Astrocyte (in vitro differentiated cells and primary cell): ENCODE results near the gene MS4A18. TPM values are rescaled to one million over a fixed set of nuclear protein-coding genes. Genes with fewer than 3 reads are reported as not detected.

Experiments
- DNase-seq: peaks from one replicate; pipeline ENCODE4 v3.0.0-alpha.2; 2010; ENCODE audit warnings: low read depth
- FAIRE-seq: peaks from 2 replicates; lab custom pipeline; 2011; peaks lifted over from hg19 to GRCh38; lab: Jason Lieb, UNC
- H2AFZ ChIP-seq: 2 replicates; pipeline ENCODE4 v1.6.0; 2012; ENCODE audit warnings: low read depth, low read length, inconsistent platforms
- H3K27ac ChIP-seq: 2 replicates; pipeline ENCODE4 v1.5.1; 2011; ENCODE audit warnings: low read depth, low read length, inconsistent platforms
- H3K27me3 ChIP-seq: 2 replicates; pipeline ENCODE4 v1.6.0; 2011; ENCODE audit warnings: low read length, inconsistent platforms; ENCODE audit not compliant: insufficient read depth
- H3K36me3 ChIP-seq: 2 replicates; pipeline ENCODE4 v1.5.1; 2011; ENCODE audit warnings: low read length, inconsistent platforms; ENCODE audit not compliant: insufficient read depth
- H3K4me1 ChIP-seq: 2 replicates; pipeline ENCODE4 v1.5.1; 2011; ENCODE audit warnings: low read length, inconsistent platforms; ENCODE audit not compliant: insufficient read depth
- H3K4me2 ChIP-seq: 2 replicates; pipeline ENCODE4 v1.6.0; 2012; ENCODE audit warnings: low read length, inconsistent platforms
- H3K4me3 ChIP-seq: 2 replicates; pipeline ENCODE4 v1.5.1; 2011; ENCODE audit warnings: low read depth, mild to moderate bottlenecking, low read length, inconsistent platforms; ENCODE audit not compliant: insufficient read depth
- H3K79me2 ChIP-seq: 2 replicates; pipeline ENCODE4 v1.6.0; 2012; ENCODE audit warnings: mild to moderate bottlenecking, low read length, inconsistent platforms; ENCODE audit not compliant: insufficient read depth
- H3K9ac ChIP-seq: 2 replicates; pipeline ENCODE4 v1.6.0; 2012; ENCODE audit warnings: mild to moderate bottlenecking, low read length, inconsistent platforms
- H3K9me3 ChIP-seq: 2 replicates; pipeline ENCODE4 v1.5.1; 2012; ENCODE audit warnings: low read depth, mild to moderate bottlenecking, low read length, inconsistent platforms; ENCODE audit not compliant: insufficient read depth
- H4K20me1 ChIP-seq: 2 replicates; pipeline ENCODE4 v1.6.0; 2012; ENCODE audit warnings: low read length, inconsistent platforms; ENCODE audit not compliant: insufficient read depth
- H3K27ac Mint-ChIP-seq: one replicate; pipeline ENCODE4 v1.8.0; 2021; ENCODE audit warnings: mild to moderate bottlenecking, mixed read lengths; ENCODE audit not compliant: unreplicated experiment
- H3K27me3 Mint-ChIP-seq: one replicate; pipeline ENCODE4 v1.8.0; 2021; ENCODE audit warnings: low read depth, mixed read lengths; ENCODE audit not compliant: unreplicated experiment
- H3K36me3 Mint-ChIP-seq: one replicate; pipeline ENCODE4 v1.8.0; 2021; ENCODE audit warnings: low read depth, mixed read lengths; ENCODE audit not compliant: unreplicated experiment
- H3K4me1 Mint-ChIP-seq: one replicate; pipeline ENCODE4 v1.8.0; 2021; ENCODE audit warnings: low read depth, mixed read lengths; ENCODE audit not compliant: unreplicated experiment
- H3K4me3 Mint-ChIP-seq: one replicate; pipeline ENCODE4 v1.8.0; 2021; ENCODE audit warnings: mild to moderate bottlenecking, moderate library complexity, mixed read lengths; ENCODE audit not compliant: unreplicated experiment
- H3K9me3 Mint-ChIP-seq: one replicate; pipeline ENCODE4 v1.8.0; 2021; ENCODE audit warnings: mild to moderate bottlenecking, mixed read lengths; ENCODE audit not compliant: unreplicated experiment
- EZH2 ChIP-seq: IDR thresholded peaks from 2 replicates; pipeline ENCODE4 v1.6.1; 2012; ENCODE audit warnings: mild to moderate bottlenecking, low read length, inconsistent platforms; ENCODE audit not compliant: insufficient read depth
- total RNA-seq: library from RNA; stranded (reverse); gene quantifications from 2 replicates; pipeline ENCODE4 v1.2.1, GENCODE V29; 2021
- TF ChIP-seq, protein P1 (sequence below): IDR thresholded peaks from 2 replicates; pipeline ENCODE4 v1.5.1; 2011; ENCODE audit warnings: low read depth, mild to moderate bottlenecking, inconsistent platforms, low read length, moderate library complexity; ENCODE audit not compliant: insufficient read depth

Gene MS4A18
- total RNA-seq, 1 donor from 2014 or later = not detected

GRCh38 chr11:60734279-60734678 is 9.8 kb downstream of the MS4A18 start:
- Histone ChIP-seq H3K79me2 (no peaks in the 10 kb centered on the region), H3K4me3 (no peak overlapping the region), H3K9me3 (no peaks in the 10 kb centered on the region), H3K4me1 (no peaks in the 10 kb centered on the region), H3K27ac (no peak overlapping the region), H3K9ac (no peak overlapping the region), H3K36me3 (no peaks in the 10 kb centered on the region), H4K20me1 (no peaks in the 10 kb centered on the region), H2AFZ (no peak overlapping the region), H3K4me2 (no peak overlapping the region), H3K27me3 (peaks cover 2% of the 10 kb centered on the region)
- Mint-ChIP-seq H3K27ac (no peak overlapping the region), H3K27me3 (peaks cover 30% of the 10 kb centered on the region), H3K9me3 (peaks cover 2% of the 10 kb centered on the region), H3K4me1 (no peaks in the 10 kb centered on the region), H3K4me3 (no peak overlapping the region), H3K36me3 (no peaks in the 10 kb centered on the region)
- TF ChIP-seq, protein P1, sequence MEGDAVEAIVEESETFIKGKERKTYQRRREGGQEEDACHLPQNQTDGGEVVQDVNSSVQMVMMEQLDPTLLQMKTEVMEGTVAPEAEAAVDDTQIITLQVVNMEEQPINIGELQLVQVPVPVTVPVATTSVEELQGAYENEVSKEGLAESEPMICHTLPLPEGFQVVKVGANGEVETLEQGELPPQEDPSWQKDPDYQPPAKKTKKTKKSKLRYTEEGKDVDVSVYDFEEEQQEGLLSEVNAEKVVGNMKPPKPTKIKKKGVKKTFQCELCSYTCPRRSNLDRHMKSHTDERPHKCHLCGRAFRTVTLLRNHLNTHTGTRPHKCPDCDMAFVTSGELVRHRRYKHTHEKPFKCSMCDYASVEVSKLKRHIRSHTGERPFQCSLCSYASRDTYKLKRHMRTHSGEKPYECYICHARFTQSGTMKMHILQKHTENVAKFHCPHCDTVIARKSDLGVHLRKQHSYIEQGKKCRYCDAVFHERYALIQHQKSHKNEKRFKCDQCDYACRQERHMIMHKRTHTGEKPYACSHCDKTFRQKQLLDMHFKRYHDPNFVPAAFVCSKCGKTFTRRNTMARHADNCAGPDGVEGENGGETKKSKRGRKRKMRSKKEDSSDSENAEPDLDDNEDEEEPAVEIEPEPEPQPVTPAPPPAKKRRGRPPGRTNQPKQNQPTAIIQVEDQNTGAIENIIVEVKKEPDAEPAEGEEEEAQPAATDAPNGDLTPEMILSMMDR = no peak
- TF ChIP-seq EZH2 = no peak
- FAIRE-seq (no peak), DNase-seq (no peak)

DNA sequence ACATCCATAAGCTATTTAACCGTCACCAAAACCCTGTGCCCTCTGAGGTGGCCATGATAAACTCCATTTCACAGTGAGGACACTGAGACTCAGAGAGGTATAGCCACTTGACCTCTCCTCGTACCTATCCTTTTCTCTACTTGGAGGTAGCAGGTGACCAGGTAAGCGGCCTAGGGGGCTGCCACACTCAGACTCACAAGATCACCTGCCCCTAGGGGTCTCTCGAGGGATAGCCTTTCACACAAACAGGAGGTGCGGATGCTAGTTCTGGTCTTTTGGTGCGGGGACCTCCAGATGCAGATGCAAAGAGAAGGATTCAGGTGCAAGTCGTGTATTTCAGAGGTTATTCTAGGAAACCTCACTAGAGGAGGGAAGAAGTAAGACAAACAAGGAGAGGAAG is 14.6 kb downstream of the MS4A18 start:
- H3K9me3 ChIP-seq = no peaks in the 10 kb centered on the region
- H3K27me3 Mint-ChIP-seq = peaks cover 19% of the 10 kb centered on the region
- H3K9me3 Mint-ChIP-seq = peaks cover 2% of the 10 kb centered on the region
- no peaks in the 10 kb centered on the region for H3K4me1 ChIP-seq
- H4K20me1 ChIP-seq = no peaks in the 10 kb centered on the region
- no peak overlapping the region for H3K27ac ChIP-seq
- H3K9ac ChIP-seq = no peak overlapping the region
- H3K79me2 ChIP-seq = no peaks in the 10 kb centered on the region
- DNase-seq (no peak), FAIRE-seq (no peak)
- TF ChIP-seq, protein P1 = no peak
- no peak for TF ChIP-seq EZH2
- no peaks in the 10 kb centered on the region for H3K36me3 Mint-ChIP-seq
- H3K36me3 ChIP-seq = no peaks in the 10 kb centered on the region
- H3K27me3 ChIP-seq = no peaks in the 10 kb centered on the region
- H3K4me2 ChIP-seq = no peak overlapping the region
- H2AFZ ChIP-seq = no peak overlapping the region
- H3K4me3 Mint-ChIP-seq = no peak overlapping the region
- H3K4me3 ChIP-seq = no peak overlapping the region
- H3K27ac Mint-ChIP-seq = no peak overlapping the region
- H3K4me1 Mint-ChIP-seq = peaks cover 5% of the 10 kb centered on the region

DNA sequence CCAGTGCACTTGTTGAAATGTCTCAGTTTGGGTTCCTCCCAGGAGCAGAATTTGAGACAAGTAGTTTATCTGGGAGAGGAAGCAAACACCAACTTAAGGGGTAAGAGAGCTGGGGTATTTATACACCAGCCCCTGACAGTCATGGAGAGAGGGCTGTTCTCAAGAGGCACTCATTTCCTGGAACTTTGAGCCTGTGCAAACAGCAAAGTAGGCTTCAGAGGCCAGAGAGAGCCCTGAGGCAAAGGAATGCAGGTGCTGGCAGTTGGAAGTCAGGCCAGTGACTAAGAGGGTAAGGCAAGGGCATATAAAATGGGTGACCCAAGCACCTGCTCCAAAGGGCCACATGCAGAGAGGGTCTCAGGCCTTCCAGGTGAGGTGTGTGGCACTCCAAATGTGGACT is 16.1 kb downstream of the MS4A18 start:
- Histone ChIP-seq H3K4me2 (no peak overlapping the region), H3K36me3 (no peaks in the 10 kb centered on the region), H3K27me3 (no peaks in the 10 kb centered on the region), H3K9me3 (no peaks in the 10 kb centered on the region), H3K27ac (no peak overlapping the region), H3K4me1 (no peaks in the 10 kb centered on the region), H2AFZ (no peak overlapping the region), H3K4me3 (no peak overlapping the region), H3K9ac (no peak overlapping the region), H3K79me2 (no peaks in the 10 kb centered on the region), H4K20me1 (no peaks in the 10 kb centered on the region)
- Mint-ChIP-seq H3K27ac (no peak overlapping the region), H3K27me3 (peaks cover 19% of the 10 kb centered on the region), H3K9me3 (peaks cover 2% of the 10 kb centered on the region), H3K4me3 (no peak overlapping the region), H3K4me1 (peaks cover 5% of the 10 kb centered on the region), H3K36me3 (no peaks in the 10 kb centered on the region)
- FAIRE-seq (no peak), DNase-seq (no peak)
- no peak for TF ChIP-seq EZH2
- TF ChIP-seq, protein P1 = no peak
